ENCODE measurements around the gene PLPP4.

DNA sequence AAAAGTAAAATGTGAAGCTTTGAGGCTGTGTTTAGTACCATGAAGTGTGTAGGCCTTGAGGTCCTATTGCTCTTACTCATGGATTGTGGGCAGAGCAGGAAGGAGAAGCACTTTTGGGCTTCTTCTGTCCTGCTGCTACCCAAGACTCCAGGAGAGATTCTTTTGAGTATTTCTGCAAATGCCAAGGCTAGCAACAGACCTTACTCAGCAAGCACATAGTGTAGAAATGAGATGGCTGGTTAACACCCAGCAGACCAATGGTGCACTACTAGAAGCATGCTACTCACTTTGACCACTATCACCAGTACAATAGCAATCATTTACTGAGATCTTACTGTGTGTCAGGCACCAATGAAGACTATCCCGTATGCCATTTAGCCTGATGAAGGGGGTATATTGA is 3.2 kb downstream of the PLPP4 start:
- TF ChIP-seq, protein P1, sequence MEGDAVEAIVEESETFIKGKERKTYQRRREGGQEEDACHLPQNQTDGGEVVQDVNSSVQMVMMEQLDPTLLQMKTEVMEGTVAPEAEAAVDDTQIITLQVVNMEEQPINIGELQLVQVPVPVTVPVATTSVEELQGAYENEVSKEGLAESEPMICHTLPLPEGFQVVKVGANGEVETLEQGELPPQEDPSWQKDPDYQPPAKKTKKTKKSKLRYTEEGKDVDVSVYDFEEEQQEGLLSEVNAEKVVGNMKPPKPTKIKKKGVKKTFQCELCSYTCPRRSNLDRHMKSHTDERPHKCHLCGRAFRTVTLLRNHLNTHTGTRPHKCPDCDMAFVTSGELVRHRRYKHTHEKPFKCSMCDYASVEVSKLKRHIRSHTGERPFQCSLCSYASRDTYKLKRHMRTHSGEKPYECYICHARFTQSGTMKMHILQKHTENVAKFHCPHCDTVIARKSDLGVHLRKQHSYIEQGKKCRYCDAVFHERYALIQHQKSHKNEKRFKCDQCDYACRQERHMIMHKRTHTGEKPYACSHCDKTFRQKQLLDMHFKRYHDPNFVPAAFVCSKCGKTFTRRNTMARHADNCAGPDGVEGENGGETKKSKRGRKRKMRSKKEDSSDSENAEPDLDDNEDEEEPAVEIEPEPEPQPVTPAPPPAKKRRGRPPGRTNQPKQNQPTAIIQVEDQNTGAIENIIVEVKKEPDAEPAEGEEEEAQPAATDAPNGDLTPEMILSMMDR (IDR thresholded peaks at IDR 0.05; ENCODE audit: insufficient read depth, low read length, poor library complexity, severe bottlenecking) = no peak
- no peak for TF ChIP-seq EZH2phosphoT487 (conservative IDR thresholded peaks at IDR 0.05; ENCODE audit: low read length)

Data from SU-DHL-6 (cell line).